ENCODE results near the gene ADAMTS16.

ADAMTS16 gene

DNA sequence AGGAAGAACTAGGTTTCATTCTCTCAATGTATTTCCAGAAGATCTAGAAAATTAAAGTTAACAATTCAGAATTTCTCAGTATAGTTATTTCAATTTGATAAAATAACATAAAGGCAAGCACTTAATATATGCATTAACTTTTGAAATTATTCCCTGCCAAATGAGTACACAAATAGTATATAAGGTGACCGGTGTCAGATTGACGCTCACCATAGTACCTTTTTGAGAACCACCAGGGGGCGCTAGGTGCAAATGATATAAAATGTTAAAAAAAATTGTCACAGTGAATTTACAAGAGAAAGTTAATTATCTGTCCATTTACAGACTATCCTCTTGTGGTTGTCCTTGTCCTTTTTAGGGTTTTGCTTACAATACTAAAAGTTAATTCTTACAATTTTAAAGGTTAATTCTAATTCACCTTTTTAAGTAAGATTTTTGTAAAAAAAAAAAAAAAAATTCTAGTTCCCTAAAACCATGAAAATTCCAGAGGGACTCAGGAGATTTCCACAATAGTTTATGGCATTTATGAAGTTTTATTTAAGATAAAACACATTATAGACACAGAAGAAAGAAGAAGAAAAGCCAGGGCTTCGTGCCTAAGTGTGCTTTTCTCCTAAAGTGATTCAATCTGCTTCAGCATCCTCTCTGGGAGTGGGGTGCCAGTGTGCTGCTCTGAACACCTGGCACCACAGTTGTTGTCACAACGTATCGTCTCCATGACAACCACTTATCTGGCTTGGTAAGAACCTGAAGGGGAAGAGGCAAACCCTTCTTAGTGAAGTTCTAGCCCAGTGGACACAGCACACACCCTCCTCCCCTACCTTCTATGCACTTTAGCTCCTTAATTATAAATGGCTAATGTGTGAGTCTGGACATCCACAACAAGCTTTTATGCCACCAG, 1.7 kb downstream of the ADAMTS16 start:
- peak; percentile 50 for DNase-seq

DNA sequence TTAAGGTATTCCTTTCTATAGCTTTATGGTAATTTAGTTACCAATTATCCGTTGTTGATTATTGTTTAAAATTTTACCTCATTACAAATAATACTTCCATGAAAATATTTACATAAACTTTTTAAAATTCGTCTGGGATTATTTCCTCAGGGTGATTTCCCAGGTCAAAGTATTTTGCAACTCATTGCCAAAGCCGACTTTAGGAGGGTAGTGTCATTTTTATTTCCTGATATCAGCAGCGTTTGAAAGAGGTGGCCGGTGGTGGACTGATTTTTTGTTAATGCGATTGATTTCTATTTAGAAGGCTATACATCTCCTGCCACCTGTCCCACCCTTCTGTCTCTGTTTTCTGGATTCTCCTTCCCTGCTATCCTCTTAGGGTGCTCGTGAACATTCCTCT, 4.3 kb downstream of the ADAMTS16 start:
- DNase-seq = no peak

DNA sequence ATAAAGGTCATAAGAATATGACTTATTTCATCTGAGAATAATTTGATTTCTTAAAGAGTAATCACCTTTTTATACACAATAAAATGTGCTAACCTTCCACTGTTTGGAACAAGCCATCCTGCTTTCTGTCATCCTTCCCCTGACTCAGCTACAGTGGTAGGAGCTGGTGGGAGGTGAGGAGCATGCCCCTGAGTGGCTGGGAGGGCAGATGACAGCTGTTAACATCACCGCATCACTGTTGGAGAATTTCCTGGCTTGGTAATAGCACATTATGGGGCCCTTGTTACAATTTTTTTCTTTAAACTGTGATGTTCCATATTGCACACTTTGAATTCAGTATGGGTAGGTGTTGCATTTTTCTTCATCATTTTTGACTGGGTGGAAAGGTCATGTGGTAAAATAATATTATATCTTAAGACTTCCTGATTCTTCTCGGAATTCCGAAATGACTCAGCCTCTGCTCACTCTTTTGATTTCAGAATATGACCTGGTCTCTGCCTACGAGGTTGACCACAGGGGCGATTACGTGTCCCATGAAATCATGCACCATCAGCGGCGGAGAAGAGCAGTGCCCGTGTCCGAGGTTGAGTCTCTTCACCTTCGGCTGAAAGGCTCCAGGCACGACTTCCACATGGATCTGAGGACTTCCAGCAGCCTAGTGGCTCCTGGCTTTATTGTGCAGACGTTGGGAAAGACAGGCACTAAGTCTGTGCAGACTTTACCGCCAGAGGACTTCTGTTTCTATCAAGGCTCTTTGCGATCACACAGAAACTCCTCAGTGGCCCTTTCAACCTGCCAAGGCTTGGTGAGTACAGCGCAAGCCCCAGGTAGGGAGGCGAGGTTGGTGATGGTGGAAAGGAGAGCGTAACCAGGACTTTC, 5.8 kb downstream of the ADAMTS16 start:
- DNase-seq = peak; percentile 43

DNA sequence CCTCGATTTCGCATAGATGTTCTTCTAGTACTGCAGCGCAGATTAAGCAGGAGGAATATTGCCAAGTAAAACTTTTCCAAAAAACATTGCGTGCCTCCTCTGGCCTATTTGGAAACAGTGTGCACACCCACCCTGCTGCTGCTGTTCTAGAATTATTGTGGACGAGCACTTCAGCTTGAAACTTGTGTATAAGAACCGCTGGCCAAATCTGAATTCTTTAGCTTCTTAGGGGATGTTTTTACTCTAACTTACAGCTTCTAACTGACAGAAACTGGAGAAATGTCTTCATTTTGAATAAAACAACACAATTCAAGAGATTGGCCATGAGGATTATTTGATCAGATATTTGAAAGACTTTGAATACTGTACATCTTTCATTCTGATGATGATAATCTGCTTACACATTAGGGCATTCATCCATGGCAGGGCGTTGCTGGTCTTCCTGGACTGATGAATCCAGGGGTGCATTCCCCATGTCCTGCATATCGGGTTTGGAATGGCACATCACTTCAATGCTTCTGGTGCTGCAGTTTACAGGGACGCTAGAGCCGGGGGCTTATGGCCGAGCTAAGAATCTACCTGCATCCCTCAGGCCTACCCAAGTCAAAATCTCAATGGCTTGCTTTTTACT, 6.5 kb downstream of the ADAMTS16 start:
- DNase-seq = no peak

DNA sequence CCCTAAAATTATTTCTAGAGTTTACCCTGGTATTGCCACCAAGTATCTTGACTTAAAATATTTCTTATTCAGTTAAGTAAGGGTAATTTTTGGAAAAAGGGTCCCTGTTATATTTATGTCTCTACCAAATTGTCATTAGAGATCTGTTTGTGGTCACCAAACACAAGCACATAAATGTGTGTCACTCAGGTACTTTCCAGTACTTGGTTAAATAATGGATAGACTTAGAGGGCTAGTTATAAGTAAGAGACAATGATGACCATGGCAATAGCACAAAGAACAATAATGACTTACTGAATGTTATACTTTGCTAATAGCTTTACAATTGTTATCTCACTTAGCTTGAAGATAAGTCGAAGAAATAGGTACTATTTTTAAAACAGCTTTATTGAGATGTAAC, 9.0 kb downstream of the ADAMTS16 start:
- DNase-seq = no peak

DNA sequence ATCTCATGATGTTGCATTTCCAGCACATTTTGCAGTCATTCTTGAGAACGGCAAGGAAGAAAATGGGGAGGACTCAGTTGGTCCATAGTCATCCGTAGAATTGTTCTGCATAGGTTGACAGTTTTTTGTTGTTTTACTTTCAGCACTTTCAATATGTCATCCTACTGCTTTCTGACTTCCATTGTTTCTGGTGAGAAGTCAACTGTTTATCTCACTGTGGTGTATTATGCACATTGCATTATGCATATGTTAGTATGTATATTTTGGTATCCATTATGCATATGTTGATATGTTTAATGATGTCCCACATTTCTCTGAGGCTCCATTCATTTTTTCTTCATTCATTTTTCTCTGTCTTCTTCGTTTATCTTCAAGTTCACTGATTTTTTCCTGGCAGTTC, 10.5 kb downstream of the ADAMTS16 start:
- DNase-seq = no peak

DNA sequence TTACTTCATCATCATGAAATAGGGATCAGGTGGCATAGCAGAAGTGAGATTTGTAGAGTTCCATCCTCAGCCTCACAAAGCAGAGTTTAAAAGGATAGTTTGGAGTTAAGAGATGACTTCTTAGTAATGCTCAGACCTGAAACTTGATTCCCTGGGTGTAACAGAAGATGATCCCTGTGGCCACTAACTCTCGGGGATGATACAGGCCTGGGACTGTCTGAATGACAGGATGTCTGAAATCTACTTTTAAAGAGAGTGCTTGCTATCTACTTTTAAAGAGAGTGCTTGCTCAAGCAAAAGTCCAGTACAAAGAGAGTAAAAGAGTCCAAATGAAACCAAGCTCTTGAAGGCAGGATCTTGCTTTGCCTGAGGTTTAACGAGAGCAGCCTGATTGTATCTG, 14.6 kb downstream of the ADAMTS16 start:
- DNase-seq = no peak

DNA sequence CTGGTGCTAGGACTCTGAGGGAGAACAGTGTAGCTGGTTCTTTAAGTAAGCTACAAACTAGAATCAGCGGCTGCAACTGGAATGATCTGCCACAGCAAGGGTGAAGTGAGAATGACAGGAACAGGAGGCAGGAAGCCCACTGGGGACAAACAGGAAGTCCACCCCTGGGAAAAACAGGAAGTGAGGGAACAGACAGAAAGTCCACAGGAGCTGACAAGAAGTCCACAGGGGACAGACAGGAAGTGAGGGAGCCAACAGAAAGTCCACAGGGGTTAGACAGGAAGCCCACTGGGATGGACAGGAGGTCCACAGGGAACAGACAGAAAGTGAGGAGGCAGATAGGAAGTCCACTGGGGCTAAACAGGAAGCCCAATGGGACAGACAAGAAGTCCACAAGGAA, 15.5 kb downstream of the ADAMTS16 start:
- no peak for DNase-seq

DNA sequence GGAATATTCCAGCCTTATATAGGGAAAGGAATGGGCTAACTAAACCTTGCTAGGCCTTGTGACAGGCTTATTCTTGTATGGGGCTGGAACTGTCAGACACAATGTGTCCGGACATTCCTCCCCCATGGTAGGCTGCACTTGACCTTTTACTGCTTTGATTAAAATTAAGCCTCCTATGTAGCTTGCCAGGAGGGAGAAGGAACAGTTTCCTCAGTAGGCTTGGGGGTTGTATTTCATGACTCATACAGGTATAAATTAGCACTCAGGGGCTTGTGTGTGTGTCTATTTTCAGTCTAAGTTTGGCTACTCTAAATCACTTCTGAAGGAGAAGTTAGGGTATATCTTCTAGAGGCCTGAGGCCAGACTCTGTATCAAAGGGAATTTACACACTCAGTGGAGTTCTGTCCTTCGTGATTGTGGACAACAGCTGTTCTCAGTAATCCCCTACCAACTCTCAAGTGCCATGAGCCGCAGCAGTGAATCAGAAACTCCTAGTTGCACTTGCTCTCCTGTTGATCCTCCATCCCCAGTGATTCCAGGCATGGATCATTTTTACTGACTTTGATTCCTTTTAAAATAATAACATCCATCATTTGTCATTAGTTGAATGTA, 16.4 kb downstream of the ADAMTS16 start:
- no peak for DNase-seq

DNA sequence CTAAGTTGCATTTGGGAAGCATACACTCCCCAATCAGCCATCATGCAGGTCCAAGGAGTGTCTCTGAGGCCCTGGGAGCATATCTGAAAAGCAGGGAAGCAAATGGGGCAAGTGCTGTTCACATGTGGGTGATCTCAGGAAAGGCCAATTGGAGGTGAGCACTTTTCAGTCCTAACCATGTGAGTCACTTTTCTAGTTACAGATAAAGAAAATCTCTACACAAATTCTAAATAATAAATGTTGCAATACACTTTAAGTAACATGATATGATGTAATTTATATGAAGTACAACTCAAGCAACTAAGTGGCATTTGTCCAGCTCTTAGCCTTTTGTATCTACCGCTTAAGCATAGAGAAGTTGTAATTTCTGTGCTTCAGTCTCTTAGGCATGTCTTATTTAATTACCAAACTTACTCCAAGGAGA, 18.4 kb downstream of the ADAMTS16 start:
- DNase-seq = no peak

DNA sequence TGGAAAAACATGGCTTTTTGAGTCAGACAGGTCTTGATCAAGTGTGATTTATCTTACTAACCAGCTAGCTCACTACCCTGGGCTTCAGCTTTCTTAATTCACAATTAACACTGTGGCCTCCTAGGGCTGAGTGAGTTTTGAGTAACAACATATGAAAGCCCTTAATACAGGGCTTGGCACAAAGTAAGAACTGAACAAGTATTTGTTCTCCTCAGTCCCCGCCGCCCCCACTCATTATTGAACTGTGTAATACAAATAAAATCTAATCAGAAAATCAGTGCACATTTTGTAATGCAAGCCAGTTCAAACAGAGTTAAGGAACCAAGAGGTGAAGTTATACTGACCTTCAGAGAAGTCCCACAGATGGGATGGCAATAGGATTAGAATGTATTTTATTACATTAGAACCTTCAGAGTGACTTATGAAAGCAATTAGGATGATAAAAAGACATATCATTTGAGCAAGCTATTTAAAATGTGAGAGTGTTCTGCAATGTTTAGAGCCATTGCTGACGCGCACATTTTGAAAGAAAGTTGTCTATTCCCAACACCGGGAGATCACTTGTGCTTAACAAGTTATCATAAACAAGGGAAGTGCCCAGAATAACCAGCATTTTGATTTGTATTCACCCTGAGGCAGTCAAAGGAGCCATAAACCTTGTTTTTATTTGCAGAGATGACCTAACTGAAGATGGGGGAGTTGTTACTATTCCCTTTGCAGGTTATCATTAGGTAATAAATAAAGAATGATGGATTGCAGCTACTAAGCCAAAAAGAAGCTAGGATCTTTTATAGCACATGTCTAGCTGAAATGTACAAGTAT, 19.4 kb downstream of the ADAMTS16 start:
- DNase-seq = no peak

DNA sequence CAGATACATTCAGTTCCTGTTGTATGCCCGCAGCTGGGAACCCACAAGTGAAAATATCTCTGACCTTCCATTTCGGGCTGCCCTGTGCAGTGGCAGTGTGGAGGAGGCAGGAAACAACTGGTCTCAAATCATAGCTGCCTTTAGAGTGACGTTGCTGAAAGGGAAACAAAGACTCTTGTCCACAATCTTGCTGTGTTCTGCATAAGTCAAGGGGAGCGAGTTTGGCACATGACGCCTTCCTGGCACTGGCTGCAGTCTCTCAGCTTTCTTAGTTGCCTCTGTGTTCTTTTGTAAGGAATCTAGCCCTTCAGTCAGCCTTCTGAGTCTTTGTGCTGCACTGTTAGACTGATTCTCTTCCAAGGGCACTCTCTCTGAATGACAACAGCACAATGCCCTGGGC, 24.0 kb downstream of the ADAMTS16 start:
- DNase-seq = no peak

DNA sequence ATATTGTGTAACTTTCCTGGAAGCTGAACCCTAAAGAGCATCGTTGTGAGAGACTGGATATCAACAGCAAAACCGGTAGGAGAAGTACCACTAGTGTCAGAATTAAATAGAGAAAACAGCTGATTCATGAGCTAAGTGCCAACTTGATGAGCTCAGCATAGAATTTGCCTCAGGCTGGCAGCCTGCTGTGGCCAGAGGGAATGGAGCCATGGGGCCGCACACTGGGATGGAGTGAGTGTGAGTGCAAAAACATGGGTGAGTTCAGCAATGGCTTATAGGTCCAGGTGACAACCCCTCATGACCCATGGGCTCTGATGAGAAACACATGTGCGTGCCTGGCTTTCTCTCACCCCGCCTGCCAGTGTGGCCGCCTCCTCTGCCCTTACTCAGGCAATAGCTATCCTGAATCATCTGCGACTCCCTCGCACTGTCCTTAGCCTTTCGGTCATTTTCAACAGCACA, 25.4 kb downstream of the ADAMTS16 start:
- DNase-seq = no peak

DNA sequence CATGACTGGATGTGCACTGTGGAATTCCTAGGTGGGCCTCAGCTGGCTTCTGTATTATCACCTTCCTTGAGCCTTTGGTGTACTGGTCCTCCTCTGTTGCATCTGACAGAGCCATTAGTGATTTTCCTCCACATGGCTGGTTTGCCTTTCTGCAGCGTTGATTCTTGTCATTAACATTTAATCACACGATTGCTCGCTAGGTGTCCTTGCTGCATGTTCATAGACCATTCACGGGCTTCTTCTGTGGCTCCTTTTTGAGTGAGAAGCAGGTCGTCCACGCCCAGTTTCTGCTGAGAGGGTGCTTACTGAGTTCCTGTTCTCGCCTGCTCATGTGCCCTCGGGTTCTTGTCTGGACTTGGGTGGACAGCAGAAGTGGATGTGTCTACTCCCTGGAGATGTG, 29.3 kb downstream of the ADAMTS16 start:
- no peak for DNase-seq

DNA sequence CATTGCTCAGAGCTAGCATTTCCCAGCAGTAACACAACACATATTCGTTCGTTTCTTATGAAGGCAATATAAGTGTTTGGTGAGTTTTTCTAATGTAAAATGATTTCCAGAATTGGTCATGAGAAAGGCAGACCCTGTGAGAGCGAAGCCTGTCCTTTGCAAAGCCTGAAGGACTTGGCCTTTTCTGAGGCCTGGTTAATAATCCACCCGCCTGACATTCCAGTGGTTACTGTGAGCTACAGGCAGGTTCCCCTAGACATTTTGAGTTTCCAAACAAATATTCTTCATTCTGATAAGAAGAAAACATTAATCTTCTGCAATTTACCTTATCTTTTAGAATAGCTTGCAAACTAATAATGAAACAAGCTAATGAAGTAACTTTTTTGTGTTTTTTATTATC, 38.0 kb downstream of the ADAMTS16 start:
- no peak for DNase-seq

DNA sequence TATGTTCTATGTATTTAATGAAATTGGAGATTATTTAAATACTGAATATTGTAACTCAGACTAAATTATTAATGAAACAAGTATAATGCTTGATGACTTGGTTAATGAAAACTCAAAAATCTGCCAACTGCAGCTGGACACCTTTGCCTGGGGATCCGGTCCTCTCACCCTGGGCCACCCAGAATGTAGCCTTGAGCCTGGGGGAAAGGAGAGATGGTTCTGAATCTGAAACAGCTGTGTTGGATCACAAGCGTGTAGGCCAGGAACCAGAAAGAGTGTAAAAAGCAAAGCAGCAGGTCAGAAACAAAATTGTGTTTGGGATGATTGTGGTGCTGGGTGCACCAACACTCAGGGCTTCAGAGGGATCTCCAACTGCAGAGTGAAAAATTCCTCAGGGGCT, 38.5 kb downstream of the ADAMTS16 start:
- DNase-seq = no peak

DNA sequence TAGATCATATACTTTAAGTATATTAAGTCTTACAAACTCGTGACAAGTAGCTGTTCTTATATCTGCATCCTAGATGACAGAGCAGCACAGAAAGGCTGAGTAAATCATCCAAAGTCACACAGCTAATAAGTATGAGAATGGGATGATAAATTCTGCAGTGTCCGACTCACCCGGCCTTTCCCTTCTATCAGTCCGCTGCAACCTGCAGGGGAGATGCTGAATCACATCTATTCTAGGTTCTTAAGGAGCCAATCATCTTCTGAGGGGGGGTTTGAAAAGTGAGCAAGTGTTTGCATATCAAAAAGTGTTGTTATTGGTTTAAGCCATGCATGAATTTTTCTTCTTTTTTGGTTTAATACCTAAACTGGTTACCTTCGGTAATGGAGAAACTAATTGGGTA, 38.9 kb downstream of the ADAMTS16 start:
- no peak for DNase-seq

DNA sequence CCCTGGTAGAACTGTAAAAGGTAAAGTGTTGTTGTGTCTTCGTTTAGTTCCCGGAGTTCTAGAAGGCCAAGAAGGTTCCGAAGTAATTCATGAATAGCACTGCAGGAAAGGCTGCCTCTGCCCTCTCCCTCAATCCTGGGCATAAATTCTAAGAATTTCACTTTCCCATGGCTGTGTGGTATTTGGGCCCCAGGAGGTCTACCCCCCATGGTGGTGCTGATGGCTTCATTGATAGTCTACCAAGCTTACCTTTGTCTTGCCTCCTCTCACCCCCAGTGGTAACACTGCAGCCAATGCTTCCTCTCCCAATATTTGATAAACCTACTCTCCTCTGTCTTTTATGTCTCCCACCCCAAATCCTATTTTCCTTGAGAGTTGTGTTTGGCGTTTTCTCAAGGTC, 39.5 kb downstream of the ADAMTS16 start:
- no peak for DNase-seq

DNA sequence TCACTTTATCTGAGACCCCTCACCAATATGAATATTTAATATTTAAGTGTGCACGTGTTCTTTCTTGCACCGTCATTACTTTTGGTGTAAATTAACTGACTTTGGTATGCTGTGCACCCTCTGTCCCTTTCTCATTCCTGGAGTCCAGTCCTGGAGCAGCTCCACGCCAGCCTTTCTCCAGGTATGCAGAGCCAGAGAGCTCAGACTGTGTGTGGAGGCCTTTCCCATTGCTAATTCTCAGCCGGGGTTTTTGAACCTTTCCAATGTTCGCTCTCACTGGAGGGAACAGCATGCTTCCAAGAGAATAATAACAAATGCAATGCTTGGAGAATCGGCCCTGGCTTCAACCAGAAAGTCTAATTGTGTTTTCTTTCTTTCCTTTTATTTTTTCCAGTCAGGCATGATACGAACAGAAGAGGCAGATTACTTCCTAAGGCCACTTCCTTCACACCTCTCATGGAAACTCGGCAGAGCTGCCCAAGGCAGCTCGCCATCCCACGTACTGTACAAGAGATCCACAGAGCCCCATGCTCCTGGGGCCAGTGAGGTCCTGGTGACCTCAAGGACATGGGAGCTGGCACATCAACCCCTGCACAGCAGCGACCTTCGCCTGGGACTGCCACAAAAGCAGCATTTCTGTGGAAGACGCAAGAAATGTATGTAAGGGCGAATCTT, 41.7 kb downstream of the ADAMTS16 start:
- no peak for DNase-seq

DNA sequence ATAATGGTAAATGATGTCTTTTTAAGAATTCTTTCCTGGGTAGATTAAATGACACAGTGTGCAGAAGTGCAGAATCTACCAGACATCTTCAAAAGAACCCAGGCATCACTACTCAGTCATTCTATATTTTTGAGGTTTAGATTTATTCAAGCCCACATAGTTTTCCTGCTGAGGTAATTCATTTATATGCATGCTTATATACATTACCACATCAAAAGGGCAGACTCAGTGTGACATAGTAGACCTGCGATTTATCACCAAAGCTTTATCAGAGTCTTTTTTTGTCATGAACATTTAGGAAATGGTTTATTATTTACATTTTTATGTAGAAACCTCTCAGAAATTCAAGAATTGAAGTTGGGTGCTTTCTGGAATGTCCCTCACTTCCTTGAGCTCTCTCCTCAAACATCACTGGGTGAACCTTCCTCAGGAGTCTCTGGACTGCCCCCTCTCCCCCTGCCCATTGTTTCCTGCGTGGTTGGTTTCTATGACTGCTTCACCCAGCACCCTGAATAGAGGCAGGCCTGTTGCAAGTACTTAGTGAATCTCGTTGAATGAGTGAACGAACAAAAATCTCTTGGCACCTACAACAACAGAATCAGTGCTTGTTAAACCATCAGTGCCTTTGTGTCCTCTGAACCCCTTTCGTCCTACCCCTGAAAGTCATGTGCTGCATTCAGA, 42.5 kb downstream of the ADAMTS16 start:
- no peak for DNase-seq

DNA sequence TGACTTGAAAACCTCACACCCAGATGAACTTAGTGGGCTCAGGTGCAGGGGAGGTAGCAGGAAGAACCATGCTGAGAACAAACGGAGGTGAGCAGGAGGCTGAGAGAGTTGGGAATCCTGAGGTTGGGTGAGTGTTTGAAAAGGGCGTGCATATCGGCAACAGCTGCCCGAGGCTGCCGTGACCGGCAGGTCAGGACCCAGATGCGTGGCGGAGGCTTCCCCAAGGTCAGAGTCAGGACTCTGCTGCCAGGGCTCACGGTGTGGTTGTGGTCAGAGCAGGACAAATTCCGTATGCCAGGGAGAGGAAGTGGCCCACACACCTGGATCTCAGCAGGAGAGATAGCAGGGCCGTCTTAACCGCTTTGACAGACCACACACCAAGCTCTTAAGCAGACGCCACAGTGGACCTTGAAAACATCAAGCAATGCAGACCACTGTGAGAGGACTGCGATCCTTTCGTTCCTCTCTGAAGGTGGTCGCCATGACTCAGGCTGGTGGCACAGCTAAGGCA, 43.1 kb downstream of the ADAMTS16 start:
- no peak for DNase-seq
